ENCODE results near the gene YEATS4.

DNA sequence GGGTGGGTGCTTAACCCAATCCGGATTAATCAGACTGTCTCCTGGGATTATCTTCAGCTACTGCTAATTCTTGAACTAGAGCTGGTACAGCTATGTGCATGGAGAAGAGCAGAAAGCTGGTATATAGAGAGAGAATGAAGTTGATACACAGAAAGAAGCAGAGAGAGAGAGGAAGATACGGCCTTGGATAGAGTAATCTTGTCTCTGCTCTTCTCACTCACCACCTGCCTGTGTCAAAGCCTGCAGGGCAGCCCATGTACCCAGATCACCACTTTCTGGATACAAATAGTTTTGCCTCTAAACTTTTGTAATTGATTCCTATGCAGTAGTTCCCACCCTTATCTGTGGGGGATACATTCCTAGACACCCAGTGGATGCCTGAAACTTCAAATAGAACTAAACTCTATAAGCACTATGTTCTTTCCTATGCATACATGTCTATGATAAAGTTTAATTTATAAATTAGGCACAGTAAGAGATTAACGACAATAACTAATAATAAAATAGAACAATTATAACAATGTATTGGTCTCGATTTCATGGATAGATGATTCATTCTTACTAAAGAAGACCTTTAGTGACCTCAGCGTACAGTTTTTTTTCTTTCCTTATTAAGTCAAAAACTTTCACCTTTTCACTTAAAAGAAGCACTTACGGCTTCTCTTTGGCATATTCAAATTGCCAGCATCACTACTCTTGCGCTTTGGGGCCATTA is 45.5 kb downstream of the YEATS4 start:
- TF ChIP-seq GATA2 (IDR thresholded peaks at IDR 0.05; ENCODE audit: low read depth, low read length) (no peak), GATA3 (IDR thresholded peaks at IDR 0.05; ENCODE audit: low read depth, low read length) (no peak)

Data from SH-SY5Y (cell line).